Ascending aorta (tissue), 2 donors: ENCODE measurements around the gene FGGY. TPM values are rescaled to one million over a fixed set of nuclear protein-coding genes. Genes with fewer than 3 reads are reported as not detected.

Experiments used
- DNase-seq, 2 donors: peaks; one replicate each; pipeline ENCODE4 v3.0.0-alpha.2; 2019; ENCODE audit warnings: low spot score in 2 of 2
- H3K27ac ChIP-seq, 2 donors: fragments of 200-600 bp; sonication (generic); one replicate each; pipeline ENCODE4 v1.5.1; 2016 to 2017; ENCODE audit warnings: mild to moderate bottlenecking in 1 of 2
- H3K27me3 ChIP-seq: fragments of 200-600 bp; sonication (generic); one replicate; pipeline ENCODE4 v1.5.1; 2017
- H3K36me3 ChIP-seq, 2 donors: fragments of 200-600 bp; sonication (generic); one replicate each; pipeline ENCODE4 v1.5.1; 2016
- H3K4me1 ChIP-seq, 2 donors: fragments of 200-600 bp; sonication (generic); one replicate each; pipeline ENCODE4 v1.5.1; 2016 to 2017; ENCODE audit warnings: mild to moderate bottlenecking in 1 of 2
- H3K4me3 ChIP-seq, 2 donors: fragments of 200-600 bp; sonication (generic); one replicate each; pipeline ENCODE4 v1.5.1; 2016 to 2017; ENCODE audit warnings: mild to moderate bottlenecking in 1 of 2
- H3K9me3 ChIP-seq, 2 donors: fragments of 200-600 bp; sonication (generic); one replicate each; pipeline ENCODE4 v1.5.1; 2016
- CTCF ChIP-seq, 3 experiments: fragments of 200-600 bp in 2 of 3; fragments of 450-650 bp in 1 of 3; sonication (generic) in 2 of 3; IDR thresholded peaks; one replicate each; pipeline ENCODE4 v1.5.1; 2016 to 2019; ENCODE audit warnings: antibody characterized with exemption in 3 of 3, mild to moderate bottlenecking in 1 of 3, moderate library complexity in 1 of 3
- intact Hi-C: fragments of 100-400 bp; cut with DNase I; formaldehyde crosslinking; loops from one replicate; pipeline ENCODE4 v1.15.1; 2023
- total RNA-seq: library from RNA; depleted of rRNA; stranded (reverse); fragments of >200 nt; gene quantifications from one replicate; pipeline ENCODE4 v1.1.0, GENCODE V29; 2016

FGGY gene
- total RNA-seq, 1 donor from 2014 or later, result 7.0 TPM

- Histone ChIP-seq H3K4me1 (peaks cover 0 to 3% of the 10 kb centered on the region in 2 donors), H3K36me3 (no peaks in the 10 kb centered on the region), H3K27me3 (no peaks in the 10 kb centered on the region), H3K4me3 (no peak overlapping the region), H3K27ac (no peak overlapping the region), H3K9me3 (no peaks in the 10 kb centered on the region)
- intact Hi-C loops, result no loop called here
- DNase-seq, result no peak
- no peak for TF ChIP-seq CTCF (IDR thresholded peaks at IDR 0.05)
Measured at GRCh38 chr1:59278780-59279354, 18.0 kb upstream of the FGGY start.

- no peak for TF ChIP-seq CTCF (IDR thresholded peaks at IDR 0.05)
- no peak for DNase-seq
- intact Hi-C loops, result no loop called here
- Histone ChIP-seq H3K4me3 (no peak overlapping the region), H3K27me3 (no peaks in the 10 kb centered on the region), H3K4me1 (peaks cover 0 to 2% of the 10 kb centered on the region in 2 donors), H3K9me3 (no peaks in the 10 kb centered on the region), H3K36me3 (no peaks in the 10 kb centered on the region), H3K27ac (no peak overlapping the region)
Measured at GRCh38 chr1:59279645-59280044, 17.2 kb upstream of the FGGY start.

DNA sequence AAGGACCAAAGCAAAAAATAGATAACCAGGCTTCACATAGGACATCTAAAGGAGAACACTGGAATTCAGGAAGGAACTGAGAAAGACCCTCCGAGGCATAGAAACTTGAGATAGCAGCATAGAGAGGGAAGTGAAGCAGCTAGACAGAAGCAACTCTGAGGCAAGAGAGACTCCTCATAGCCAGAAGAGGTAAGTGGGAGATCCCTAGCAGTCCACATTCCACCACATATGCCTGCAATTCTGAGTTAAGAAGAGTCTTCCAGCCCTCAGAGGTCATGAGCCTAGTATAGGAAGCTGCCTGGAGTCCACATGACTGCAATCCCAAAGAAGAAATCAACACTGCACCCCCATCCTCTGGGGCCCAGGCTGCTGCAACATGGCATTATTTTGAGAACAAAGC is 13.9 kb upstream of the FGGY start:
- H3K36me3 ChIP-seq, result no peaks in the 10 kb centered on the region
- TF ChIP-seq CTCF (IDR thresholded peaks at IDR 0.05), result no peak
- intact Hi-C loops, result no loop called here
- DNase-seq, result no peak
- no peaks in the 10 kb centered on the region for H3K9me3 ChIP-seq
- no peaks in the 10 kb centered on the region for H3K4me1 ChIP-seq
- H3K27me3 ChIP-seq, result no peaks in the 10 kb centered on the region
- H3K27ac ChIP-seq, result no peak overlapping the region
- no peak overlapping the region for H3K4me3 ChIP-seq

DNA sequence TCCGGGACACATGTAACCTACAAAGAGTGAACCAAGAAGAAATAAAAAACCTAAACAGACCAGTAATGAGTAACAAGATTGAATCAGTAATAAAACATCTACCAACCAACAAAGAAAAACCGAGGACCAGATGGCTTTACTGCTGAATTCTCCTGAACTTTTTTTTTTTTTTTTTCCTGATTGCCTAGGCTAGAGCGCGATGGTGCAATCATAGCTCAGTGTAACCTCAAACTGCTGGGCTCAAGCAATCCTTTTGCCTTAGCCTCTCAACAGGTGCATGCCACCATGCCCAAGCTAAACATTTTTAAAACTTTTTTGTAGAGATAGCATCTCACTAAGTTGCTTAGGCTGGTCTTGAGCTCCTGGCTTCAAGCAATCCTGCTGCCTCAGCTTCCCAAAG is 11.2 kb upstream of the FGGY start:
- Histone ChIP-seq H3K36me3 (no peaks in the 10 kb centered on the region), H3K4me1 (no peaks in the 10 kb centered on the region), H3K9me3 (no peaks in the 10 kb centered on the region), H3K27ac (no peak overlapping the region), H3K27me3 (no peaks in the 10 kb centered on the region), H3K4me3 (no peak overlapping the region)
- no peak for DNase-seq
- intact Hi-C loops, result no loop called here
- TF ChIP-seq CTCF (IDR thresholded peaks at IDR 0.05), result no peak

- H3K4me1 ChIP-seq, result no peaks in the 10 kb centered on the region
- no peaks in the 10 kb centered on the region for H3K36me3 ChIP-seq
- no peak for DNase-seq
- H3K9me3 ChIP-seq, result no peaks in the 10 kb centered on the region
- no peaks in the 10 kb centered on the region for H3K27me3 ChIP-seq
- TF ChIP-seq CTCF (IDR thresholded peaks at IDR 0.05), result no peak
- no peak overlapping the region for H3K4me3 ChIP-seq
- intact Hi-C loops, result no loop called here
- H3K27ac ChIP-seq, result no peak overlapping the region
Measured at GRCh38 chr1:59288046-59288445, 8.8 kb upstream of the FGGY start.

DNA sequence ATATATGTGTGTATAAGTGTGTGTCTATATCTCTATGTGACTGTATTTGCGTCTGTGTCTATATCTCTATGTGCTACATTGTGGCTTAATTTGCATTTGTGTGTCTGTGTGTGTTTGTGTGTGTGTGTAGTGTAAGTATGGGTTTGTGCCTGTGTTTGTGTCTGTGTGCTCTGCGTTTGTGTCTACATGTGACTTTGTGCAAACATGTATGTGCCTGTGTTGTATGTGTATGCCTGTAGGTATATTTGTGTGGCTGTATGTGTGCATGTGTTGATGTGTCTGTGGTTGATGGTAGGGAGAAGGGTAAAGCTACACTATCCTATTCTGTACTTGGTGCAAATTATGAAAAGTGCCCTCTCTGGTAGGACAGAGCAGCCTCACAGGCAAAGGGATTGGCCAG is 7.3 kb upstream of the FGGY start:
- TF ChIP-seq CTCF (IDR thresholded peaks at IDR 0.05), result no peak

More for the DNA sequence above, 7.3 kb upstream of the FGGY start:
- intact Hi-C loops, result no loop called here
- Histone ChIP-seq H3K27me3 (no peaks in the 10 kb centered on the region), H3K4me1 (no peaks in the 10 kb centered on the region), H3K36me3 (no peaks in the 10 kb centered on the region), H3K4me3 (no peak overlapping the region), H3K9me3 (no peaks in the 10 kb centered on the region), H3K27ac (no peak overlapping the region)
- DNase-seq, result no peak
